Liver (tissue), 9 donors: ENCODE measurements around the gene RNF144A. TPM values are rescaled to one million over a fixed set of nuclear protein-coding genes. Genes with fewer than 3 reads are reported as not detected.

Experiments used
- DNase-seq: peaks from one replicate; pipeline ENCODE4 v3.0.0-alpha.2; 2017; ENCODE audit warnings: low spot score
- H3K27ac ChIP-seq, 2 donors: one replicate each; pipeline ENCODE4 v1.7.0; 2013; ENCODE audit warnings: inconsistent platforms in 2 of 2, low read length in 2 of 2, control low read depth in 1 of 2, low read depth in 1 of 2, mild to moderate bottlenecking in 1 of 2
- H3K27me3 ChIP-seq, 4 donors: one replicate each; pipeline versions ENCODE4 v1.6.1 to v1.7.0; 2013; ENCODE audit warnings: low read length in 3 of 4, inconsistent platforms in 1 of 4, mild to moderate bottlenecking in 1 of 4, moderate library complexity in 1 of 4; ENCODE audit not compliant: control insufficient read depth in 4 of 4, insufficient read depth in 4 of 4
- H3K36me3 ChIP-seq, 4 donors: one replicate each; pipeline versions ENCODE4 v1.6.1 to v1.7.0; 2013; ENCODE audit warnings: low read length in 3 of 4, mild to moderate bottlenecking in 3 of 4, low read depth in 1 of 4, moderate library complexity in 1 of 4; ENCODE audit not compliant: control insufficient read depth in 4 of 4, insufficient read depth in 3 of 4
- H3K4me1 ChIP-seq, 4 donors: one replicate each; pipeline versions ENCODE4 v1.6.1 to v1.7.0; 2013; ENCODE audit warnings: low read length in 3 of 4, mild to moderate bottlenecking in 3 of 4, moderate library complexity in 1 of 4; ENCODE audit not compliant: control insufficient read depth in 4 of 4, insufficient read depth in 4 of 4
- H3K4me3 ChIP-seq, 3 donors: one replicate each; pipeline versions ENCODE4 v1.6.1 to v1.7.0; 2013; ENCODE audit warnings: low read length in 3 of 3, control low read depth in 1 of 3, low read depth in 1 of 3, mild to moderate bottlenecking in 1 of 3
- H3K9ac ChIP-seq, 2 donors: one replicate each; pipeline ENCODE4 v1.7.0; 2013; ENCODE audit warnings: low read length in 2 of 2, mild to moderate bottlenecking in 2 of 2, moderate library complexity in 2 of 2, control low read depth in 1 of 2, low read depth in 1 of 2
- H3K9me3 ChIP-seq, 4 donors: one replicate each; pipeline versions ENCODE4 v1.6.1 to v1.7.0; 2013; ENCODE audit warnings: low read length in 3 of 4; ENCODE audit not compliant: control insufficient read depth in 4 of 4
- ATF3 ChIP-seq: IDR thresholded peaks from 2 replicates; pipeline ENCODE4 v1.6.1; 2016; ENCODE audit warnings: antibody characterized with exemption
- CTCF ChIP-seq: fragments of 150-350 bp; IDR thresholded peaks from 2 replicates; pipeline ENCODE4 v1.5.1; 2017; ENCODE audit warnings: improper control_type of control experiment, low read depth, low read length; ENCODE audit not compliant: missing input control
- EGR1 ChIP-seq, 2 donors: IDR thresholded peaks; 2 replicates each; pipeline ENCODE4 v1.6.1; 2016 to 2018; ENCODE audit warnings: antibody characterized with exemption in 2 of 2, low read depth in 2 of 2
- FOXA1 ChIP-seq: IDR thresholded peaks from 2 replicates; pipeline ENCODE4 v1.6.1; 2016; ENCODE audit warnings: antibody characterized with exemption
- FOXA2 ChIP-seq: IDR thresholded peaks from 2 replicates; pipeline ENCODE4 v1.6.1; 2016; ENCODE audit warnings: antibody characterized with exemption
- GABPA ChIP-seq, 2 donors: IDR thresholded peaks in 1 of 2; conservative IDR thresholded peaks in 1 of 2; 2 replicates each; pipeline ENCODE4 v1.6.1; 2016; ENCODE audit warnings: antibody characterized with exemption in 2 of 2, mild to moderate bottlenecking in 1 of 2, moderate library complexity in 1 of 2
- HNF4A ChIP-seq, 2 donors: conservative IDR thresholded peaks; 2 replicates each; pipeline ENCODE4 v1.6.1; 2016; ENCODE audit warnings: antibody characterized with exemption in 2 of 2, mild to moderate bottlenecking in 2 of 2
- HNF4G ChIP-seq: IDR thresholded peaks from 2 replicates; pipeline ENCODE4 v1.6.1; 2016; ENCODE audit warnings: antibody characterized with exemption
- JUND ChIP-seq, 2 donors: IDR thresholded peaks; 2 replicates each; pipeline ENCODE4 v1.6.1; 2016; ENCODE audit warnings: antibody characterized with exemption in 2 of 2
- MAX ChIP-seq: IDR thresholded peaks from 2 replicates; pipeline ENCODE4 v1.6.1; 2016; ENCODE audit warnings: antibody characterized with exemption
- NR2F2 ChIP-seq: IDR thresholded peaks from 2 replicates; pipeline ENCODE4 v1.6.1; 2016; ENCODE audit warnings: antibody characterized with exemption
- RAD21 ChIP-seq, 2 donors: IDR thresholded peaks; 2 replicates each; pipeline ENCODE4 v1.6.1; 2016; ENCODE audit warnings: antibody characterized with exemption in 2 of 2, mild to moderate bottlenecking in 2 of 2
- REST ChIP-seq: IDR thresholded peaks from 2 replicates; pipeline ENCODE4 v1.6.1; 2016; ENCODE audit warnings: antibody characterized with exemption, mild to moderate bottlenecking
- RXRA ChIP-seq, 2 donors: IDR thresholded peaks; 2 replicates each; pipeline ENCODE4 v1.6.1; 2017 to 2018; ENCODE audit warnings: antibody characterized with exemption in 2 of 2, mild to moderate bottlenecking in 1 of 2
- SP1 ChIP-seq: IDR thresholded peaks from 2 replicates; pipeline ENCODE4 v1.6.1; 2018; ENCODE audit warnings: antibody characterized with exemption, mild to moderate bottlenecking
- TAF1 ChIP-seq: conservative IDR thresholded peaks from 2 replicates; pipeline ENCODE4 v1.6.1; 2016; ENCODE audit warnings: antibody characterized with exemption, mild to moderate bottlenecking
- YY1 ChIP-seq: IDR thresholded peaks from 2 replicates; pipeline ENCODE4 v1.6.1; 2016; ENCODE audit warnings: antibody characterized with exemption, mild to moderate bottlenecking
- ZBTB33 ChIP-seq: IDR thresholded peaks from 2 replicates; pipeline ENCODE4 v1.6.1; 2016; ENCODE audit warnings: antibody characterized with exemption
- WGBS: extraction: QIAGEN DNeasy Blood & Tissue Kit; methylation state at CpG from one replicate; pipeline ENCODE4 v1.1.7; 2013; 5-methylcytosine and 5-hydroxymethylcytosine counted together
- polyA plus RNA-seq, 2 donors: library from polyadenylated mRNA; stranded (reverse) in 1 of 2; unstranded in 1 of 2; fragments of 200-250 nt in 1 of 2; fragments of >200 nt in 1 of 2; fragmentation: Nextera tagmentation in 1 of 2; extraction: Ambion mirVana in 1 of 2; gene quantifications; one replicate each; pipeline versions ENCODE4 v1.2.1 to v1.2.3, GENCODE V29; 2013 to 2015
- total RNA-seq, 2 donors: library from RNA; depleted of rRNA; stranded (reverse); fragments of >200 nt; gene quantifications; one replicate each; pipeline ENCODE4 v1.2.3, GENCODE V29; 2014
- donor health status: healthy.
- donor health status: healthy.
- donor health status: healthy.
- donor health status: healthy.
- donor health status: healthy.

The RNF144A gene
- total and polyA plus RNA-seq, 4 donors: 1.0 to 10.4 (median 2.3) TPM

- Histone ChIP-seq H3K27ac (no peak overlapping the region), H3K4me3 (no peak overlapping the region), H3K27me3 (peaks cover 0 to 3% (median 0%) of the 10 kb centered on the region in 4 donors), H3K4me1 (no peaks in the 10 kb centered on the region), H3K9ac (no peak overlapping the region), H3K36me3 (no peaks in the 10 kb centered on the region), H3K9me3 (no peaks in the 10 kb centered on the region)
- TF ChIP-seq YY1: no peak
- TF ChIP-seq HNF4G: no peak
- no peak for TF ChIP-seq CTCF
- TF ChIP-seq ATF3: no peak
- TF ChIP-seq FOXA1: no peak
- no peak for TF ChIP-seq FOXA2
- no peak for TF ChIP-seq EGR1 (IDR thresholded peaks at IDR 0.05; ENCODE audit: low read depth in 2 of 2)
- DNase-seq: no peak
- WGBS: 97% methylated on average over 16 of the region's 16 CpGs
These were observed 115.2 kb downstream of the RNF144A start for GRCh38 chr2:7032371-7032770.

GRCh38 chr2:7033136-7033960 is 116.1 kb downstream of the RNF144A start:
- H3K27ac ChIP-seq: no peak overlapping the region
- H3K9me3 ChIP-seq: no peaks in the 10 kb centered on the region
- WGBS: 93% methylated on average over 20 of the region's 20 CpGs
- no peaks in the 10 kb centered on the region for H3K4me1 ChIP-seq
- H3K36me3 ChIP-seq: no peaks in the 10 kb centered on the region
- H3K9ac ChIP-seq: no peak overlapping the region
- peaks cover 0 to 3% (median 0%) of the 10 kb centered on the region in 4 donors for H3K27me3 ChIP-seq
- no peak for DNase-seq
- no peak overlapping the region for H3K4me3 ChIP-seq
- TF ChIP-seq EGR1 (IDR thresholded peaks at IDR 0.05; ENCODE audit: low read depth in 2 of 2) (no peak), RAD21 (IDR thresholded peaks at IDR 0.05) (no peak), MAX (no peak), ATF3 (no peak), FOXA1 (no peak), TAF1 (no peak), REST (no peak), NR2F2 (no peak), SP1 (no peak), GABPA (IDR thresholded peaks at IDR 0.05 in 1 of 2, conservative IDR thresholded peaks at IDR 0.05 in 1 of 2) (no peak), RXRA (IDR thresholded peaks at IDR 0.05) (no peak), HNF4G (no peak), JUND (IDR thresholded peaks at IDR 0.05) (no peak), YY1 (no peak), FOXA2 (no peak), HNF4A (conservative IDR thresholded peaks at IDR 0.05) (no peak), CTCF (no peak), ZBTB33 (no peak)
